Endothelial cell of umbilical vein (primary cell): Measurements from ENCODE around the gene KIF21B. TPM values are rescaled to one million over a fixed set of nuclear protein-coding genes. Genes with fewer than 3 reads are reported as not detected.

Source experiments
- BruUV-seq: library from RNA; stranded (reverse); fragments of 400-500 nt; replicated peaks from 2 replicates; lab custom pipeline; 2021; lab: Mats Ljungman, UMichigan
- CTCF ChIA-PET: fragments of 300-600, 350-600 bp; sonication (Branson Sonifier 250); formaldehyde crosslinking; loops from one replicate; lab custom pipeline; 2021; ENCODE audit warnings: antibody characterized with exemption, inconsistent platforms; lab: Charles Lee
- POLR2A ChIA-PET: fragments of 300-600, 350-600 bp; sonication (Branson Sonifier 250); formaldehyde crosslinking; loops from one replicate; lab custom pipeline; 2021; ENCODE audit warnings: antibody characterized with exemption, inconsistent platforms; lab: Charles Lee
- DNase-seq: peaks from one replicate; pipeline ENCODE4 v3.0.0-alpha.2; 2011; ENCODE audit warnings: low read depth, low spot score
- FAIRE-seq: peaks from 2 replicates; lab custom pipeline; 2011; peaks lifted over from hg19 to GRCh38; lab: Jason Lieb, UNC
- H2AFZ ChIP-seq: 2 replicates; pipeline ENCODE4 v1.6.0; 2012; ENCODE audit warnings: low read depth, low read length, control low read depth, inconsistent platforms
- H3K27ac ChIP-seq: 2 replicates; pipeline ENCODE4 v1.5.1; 2011; ENCODE audit warnings: low read depth, mild to moderate bottlenecking, control low read depth, low read length, moderate library complexity; ENCODE audit not compliant: insufficient read depth
- H3K27me3 ChIP-seq, 2 experiments: 2 replicates each; pipeline versions ENCODE4 v1.6.0 to v1.6.1; 2011; ENCODE audit warnings: low read length in 2 of 2, mixed read lengths in 1 of 2; ENCODE audit not compliant: control insufficient read depth in 2 of 2, insufficient read depth in 2 of 2
- H3K36me3 ChIP-seq, 2 experiments: 2 replicates in 1 of 2; 3 replicates in 1 of 2; pipeline ENCODE4 v1.5.1; 2011; ENCODE audit warnings: low read length in 2 of 2, mild to moderate bottlenecking in 1 of 2, moderate library complexity in 1 of 2; ENCODE audit not compliant: control insufficient read depth in 2 of 2, insufficient read depth in 2 of 2; ENCODE audit errors: extremely low read depth in 1 of 2
- H3K4me1 ChIP-seq: 3 replicates; pipeline ENCODE4 v1.5.1; 2011; ENCODE audit warnings: mild to moderate bottlenecking, low read length; ENCODE audit not compliant: control insufficient read depth, insufficient read depth; ENCODE audit errors: extremely low read depth
- H3K4me2 ChIP-seq: 2 replicates; pipeline ENCODE4 v1.6.1; 2011; ENCODE audit warnings: low read length, control low read depth, mixed read lengths; ENCODE audit not compliant: insufficient read depth
- H3K4me3 ChIP-seq, 3 experiments: fragments of 200-600 bp in 1 of 3; sonication (generic), shearing (Covaris generic) in 1 of 3; replicated peaks in 1 of 3; 2 replicates each; pipeline ENCODE4 v1.5.1; 2011 to 2016; ENCODE audit warnings: control low read depth in 3 of 3, low read length in 3 of 3, mild to moderate bottlenecking in 2 of 3, inconsistent platforms in 1 of 3, low read depth in 1 of 3, moderate library complexity in 1 of 3; ENCODE audit not compliant: insufficient read depth in 1 of 3
- H3K79me2 ChIP-seq: 2 replicates; pipeline ENCODE4 v1.6.0; 2012; ENCODE audit warnings: low read length, inconsistent platforms; ENCODE audit not compliant: control insufficient read depth, insufficient read depth
- H3K9ac ChIP-seq: replicated peaks from 2 replicates; pipeline ENCODE3; 2011; ENCODE audit warnings: low read length, control low read depth; ENCODE audit not compliant: insufficient read depth; ENCODE audit errors: extremely low read depth
- H3K9me1 ChIP-seq: replicated peaks from 3 replicates; pipeline ENCODE4 v1.6.0; 2011; ENCODE audit warnings: mild to moderate bottlenecking, low read length; ENCODE audit not compliant: control insufficient read depth, insufficient read depth; ENCODE audit errors: extremely low read depth
- H3K9me3 ChIP-seq: replicated peaks from 2 replicates; pipeline ENCODE4 v1.5.1; 2012; ENCODE audit warnings: low read length, inconsistent platforms; ENCODE audit not compliant: control insufficient read depth, insufficient read depth
- H4K20me1 ChIP-seq: replicated peaks from 2 replicates; pipeline ENCODE3; 2011; ENCODE audit warnings: mild to moderate bottlenecking, low read length; ENCODE audit not compliant: control insufficient read depth, insufficient read depth; ENCODE audit errors: extremely low read depth
- CTCF ChIP-seq, 2 donors: IDR thresholded peaks; 1 replicate in 1 of 2; 2 replicates in 1 of 2; pipeline ENCODE4 v1.5.1; 2011; ENCODE audit warnings: low read length in 2 of 2, mild to moderate bottlenecking in 2 of 2, moderate library complexity in 2 of 2, control low read depth in 1 of 2, inconsistent platforms in 1 of 2, low read depth in 1 of 2; ENCODE audit not compliant: insufficient read depth in 1 of 2; ENCODE audit errors: extremely low read depth in 1 of 2
- EZH2 ChIP-seq: IDR thresholded peaks from 2 replicates; pipeline ENCODE4 v1.6.1; 2012; ENCODE audit warnings: borderline replicate concordance, low read depth, mild to moderate bottlenecking, moderate library complexity, low read length, inconsistent platforms; ENCODE audit not compliant: severe bottlenecking
- FOS ChIP-seq: IDR thresholded peaks from 2 replicates; pipeline ENCODE4 v1.6.1; 2011; ENCODE audit warnings: mild to moderate bottlenecking, low read length, moderate library complexity, borderline replicate concordance; ENCODE audit not compliant: insufficient read depth
- GATA2 ChIP-seq: IDR thresholded peaks from 2 replicates; pipeline ENCODE4 v1.7.0; 2011; ENCODE audit warnings: low read depth, mild to moderate bottlenecking, moderate library complexity, mixed read lengths, low read length; ENCODE audit not compliant: insufficient read length, insufficient read depth
- JUN ChIP-seq: IDR thresholded peaks from 2 replicates; pipeline ENCODE4 v1.6.1; 2011; ENCODE audit warnings: borderline replicate concordance, low read depth; ENCODE audit not compliant: insufficient read length, insufficient read depth
- MAX ChIP-seq: IDR thresholded peaks from 2 replicates; pipeline ENCODE4 v1.6.1; 2011; ENCODE audit not compliant: insufficient read depth, insufficient read length
- MYC ChIP-seq: IDR thresholded peaks from one replicate; pipeline ENCODE4 v1.6.1; 2011; ENCODE audit warnings: mild to moderate bottlenecking, low read depth, low read length
- POLR2A ChIP-seq: IDR thresholded peaks from 2 replicates; pipeline ENCODE4 v1.6.1; 2012; ENCODE audit warnings: low read depth, mild to moderate bottlenecking, control low read depth, low read length
- POLR2AphosphoS5 ChIP-seq: IDR thresholded peaks from 2 replicates; pipeline ENCODE4 v1.6.1; 2012; ENCODE audit warnings: low read depth, mild to moderate bottlenecking, control low read depth, low read length, moderate library complexity; ENCODE audit not compliant: insufficient read depth
- dilution Hi-C: fragments of 300-500 bp; cut with MboI; formaldehyde crosslinking; loops from one replicate; pipeline ENCODE4 v1.15.0; 2019; ENCODE audit warnings: low sequenced_read_pairs; ENCODE audit not compliant: extremely low pct_ligation_motif_present
- intact Hi-C: fragments of 100-400 bp; cut with micrococcal nuclease; formaldehyde crosslinking; loops from one replicate; pipeline ENCODE4 v1.10.0; 2022
- polyA plus RNA-seq, 4 experiments: library from polyadenylated mRNA; depleted of rRNA in 3 of 4; stranded (reverse) in 3 of 4; unstranded in 1 of 4; fragments of >200 nt; gene quantifications; 2 replicates each; pipeline versions ENCODE4 v1.2.1 to v1.2.3, GENCODE V29; 2011 to 2012; ENCODE audit warnings: missing spikeins in 1 of 4
- total RNA-seq: library from RNA; stranded (reverse); gene quantifications from 2 replicates; pipeline ENCODE4 v1.2.3, GENCODE V29; 2021

The KIF21B gene
- total and polyA plus RNA-seq, 2 donors (not counting 3 experiments of a cell fraction or from before 2014, with no cell fraction given) = 1.9 to 4.4 TPM

- BruUV-seq = no TSS peak
- no peak overlapping the region for H3K4me2 ChIP-seq
- no peak overlapping the region for H3K9ac ChIP-seq
- ChIA-PET POLR2A (no interaction called here), CTCF (no interaction called here)
- TF ChIP-seq FOS (no peak), MAX (no peak), GATA2 (no peak), POLR2AphosphoS5 (no peak), POLR2A (no peak)
- H2AFZ ChIP-seq = no peak overlapping the region
- H3K27ac ChIP-seq = no peak overlapping the region
- no peaks in the 10 kb centered on the region for H3K4me1 ChIP-seq
- no peaks in the 10 kb centered on the region for H4K20me1 ChIP-seq
- H3K79me2 ChIP-seq = no peaks in the 10 kb centered on the region
- H3K9me1 ChIP-seq = no peaks in the 10 kb centered on the region
- no peaks in the 10 kb centered on the region for H3K27me3 ChIP-seq
- FAIRE-seq = no peak
- dilution Hi-C loops (no loop called here), intact Hi-C loops (no loop called here)
- no peaks in the 10 kb centered on the region for H3K36me3 ChIP-seq
- no peaks in the 10 kb centered on the region for H3K9me3 ChIP-seq
- DNase-seq = no peak
- no peak overlapping the region for H3K4me3 ChIP-seq
These were observed 73.9 kb downstream of the KIF21B start for GRCh38 chr1:200949626-200950025.

- dilution Hi-C loops = no loop called here
- Histone ChIP-seq H3K4me1 (no peaks in the 10 kb centered on the region), H3K9me1 (no peaks in the 10 kb centered on the region), H4K20me1 (no peaks in the 10 kb centered on the region), H3K79me2 (no peaks in the 10 kb centered on the region), H3K9me3 (no peaks in the 10 kb centered on the region), H3K27ac (no peak overlapping the region), H2AFZ (no peak overlapping the region), H3K36me3 (no peaks in the 10 kb centered on the region), H3K27me3 (peaks cover 0 to 4% of the 10 kb centered on the region in 2 experiments), H3K9ac (no peak overlapping the region), H3K4me3 (no peak overlapping the region), H3K4me2 (no peak overlapping the region)
- FAIRE-seq (peak; percentile 21), DNase-seq (no peak)
- ChIA-PET POLR2A (no interaction called here), CTCF (no interaction called here)
- TF ChIP-seq MAX (no peak), JUN (no peak), POLR2AphosphoS5 (no peak), FOS (no peak), GATA2 (no peak), MYC (no peak), EZH2 (no peak), POLR2A (no peak), CTCF (IDR thresholded peaks at IDR 0.05; ENCODE audit: extremely low read depth in 1 of 2, insufficient read depth in 1 of 2, low read depth in 1 of 2, low read length in 2 of 2) (no peak)
- no TSS peak for BruUV-seq
- intact Hi-C loops = no loop called here
These were observed 76.4 kb downstream of the KIF21B start for GRCh38 chr1:200947059-200947566.
